ENCODE results near the gene TPX2.
"Not testable (repeated sequence)": the region's sequence is repeated elsewhere in the genome, so short reads cannot be mapped to it uniquely, and the experiment has no call there.

Gene TPX2

DNA sequence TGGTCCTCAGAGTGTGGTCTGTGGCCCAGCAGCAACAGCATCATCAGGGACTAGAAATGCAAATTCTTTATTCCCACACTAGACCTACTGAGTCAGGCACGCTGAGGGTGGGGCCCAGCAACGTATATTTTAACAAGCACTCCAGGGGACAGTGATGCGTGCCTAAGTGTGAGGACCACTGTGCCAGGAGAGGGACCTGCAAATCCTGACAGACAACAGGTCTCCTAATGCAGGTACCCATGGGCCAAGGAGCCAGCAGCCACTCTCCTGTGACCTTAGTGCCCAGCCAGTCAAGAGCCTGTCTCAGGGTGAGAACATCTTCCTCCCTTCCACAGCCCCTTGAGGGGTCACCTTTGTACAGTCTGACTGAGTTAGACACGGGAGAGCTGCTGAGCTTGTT lies 72.1 kb downstream of the TPX2 start:
- DNase-seq: no peak
- Histone ChIP-seq H3K4me1 (peaks cover 0 to 99% (median 81%) of the 10 kb centered on the region in 4 donors), H3K27ac (peak overlapping the region; percentile 83 to 87), H3K36me3 (no peaks in the 10 kb centered on the region), H3K4me3 (no peak overlapping the region), H3K9me3 (no peaks in the 10 kb centered on the region), H3K27me3 (no peaks in the 10 kb centered on the region)
- TF ChIP-seq CTCF (IDR thresholded peaks at IDR 0.05): no peak
- intact Hi-C loops (cut with DNase I; ENCODE audit: low total_unique reads): loop anchor here (10.0 kb wide), 1 partner anchor 66 kb away; no protein-coding TSS in a partner anchor

GRCh38 chr20:31811796-31812728 lies 73.0 kb downstream of the TPX2 start:
- peaks cover 0 to 97% (median 74%) of the 10 kb centered on the region in 4 donors for H3K4me1 ChIP-seq
- H3K36me3 ChIP-seq: no peaks in the 10 kb centered on the region
- H3K27me3 ChIP-seq: no peaks in the 10 kb centered on the region
- TF ChIP-seq CTCF (IDR thresholded peaks at IDR 0.05): no peak
- H3K4me3 ChIP-seq: no peak overlapping the region
- peak overlapping the region; percentile 83 to 87 for H3K27ac ChIP-seq
- peak in 1 of 2 donors; percentile 83 for DNase-seq
- H3K9me3 ChIP-seq: no peaks in the 10 kb centered on the region
- intact Hi-C loops (cut with DNase I; ENCODE audit: low total_unique reads): loop anchor here (10.0 kb wide), 1 partner anchor 67 kb away; no protein-coding TSS in a partner anchor

GRCh38 chr20:31813611-31814010 lies 74.5 kb downstream of the TPX2 start:
- Histone ChIP-seq H3K27me3 (no peaks in the 10 kb centered on the region), H3K4me1 (peaks cover 0 to 84% (median 63%) of the 10 kb centered on the region in 4 donors), H3K36me3 (no peaks in the 10 kb centered on the region), H3K27ac (peak overlapping the region; percentile 83 to 87), H3K9me3 (no peaks in the 10 kb centered on the region), H3K4me3 (no peak overlapping the region)
- TF ChIP-seq CTCF (IDR thresholded peaks at IDR 0.05): no peak
- DNase-seq: no peak
- intact Hi-C loops (cut with DNase I; ENCODE audit: low total_unique reads): loop anchor here (10.0 kb wide), 1 partner anchor 69 kb away; no protein-coding TSS in a partner anchor

DNA sequence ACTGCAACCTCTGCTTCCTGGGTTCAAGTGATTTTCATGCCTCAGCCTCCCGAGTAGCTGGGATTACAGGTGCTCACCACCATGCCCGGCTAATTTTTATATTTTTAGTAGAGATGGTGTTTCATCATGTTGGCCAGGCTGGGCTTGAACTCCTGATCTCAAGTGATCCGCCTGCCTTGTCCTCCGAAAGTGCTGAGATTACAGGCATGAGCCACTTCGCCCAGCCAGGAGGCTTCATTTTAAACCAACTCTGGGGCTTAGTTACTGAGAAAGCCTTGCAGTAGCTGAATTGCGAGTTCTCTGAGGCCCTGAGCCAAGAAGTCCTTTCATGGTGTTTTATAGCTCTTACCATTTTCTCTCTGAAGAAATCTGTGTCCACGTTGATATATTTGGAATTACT lies 75.1 kb downstream of the TPX2 start:
- H3K27ac ChIP-seq: peak overlapping the region; percentile 83 to 87
- H3K4me3 ChIP-seq, H3K36me3 ChIP-seq, H3K9me3 ChIP-seq, H3K27me3 ChIP-seq: not testable (repeated sequence)
- intact Hi-C loops (cut with DNase I; ENCODE audit: low total_unique reads): loop anchor here (10.0 kb wide), 1 partner anchor 69 kb away; no protein-coding TSS in a partner anchor
- peaks cover 0 to 84% (median 65%) of the 10 kb centered on the region in 4 donors for H3K4me1 ChIP-seq
- DNase-seq: peak in 1 of 2 donors; percentile 74

GRCh38 chr20:31815408-31816188 lies 76.5 kb downstream of the TPX2 start:
- Histone ChIP-seq H3K4me1 (peaks cover 0 to 80% (median 60%) of the 10 kb centered on the region in 4 donors), H3K36me3 (no peaks in the 10 kb centered on the region), H3K27ac (peak overlapping the region; percentile 83 to 87), H3K27me3 (no peaks in the 10 kb centered on the region), H3K4me3 (peak overlapping the region in 1 of 2 donors; percentile 11), H3K9me3 (no peaks in the 10 kb centered on the region)
- TF ChIP-seq CTCF (IDR thresholded peaks at IDR 0.05): peak in 1 of 2 experiments; percentile 8
- intact Hi-C loops (cut with DNase I; ENCODE audit: low total_unique reads): loop anchor here (10.0 kb wide), 1 partner anchor 71 kb away; no protein-coding TSS in a partner anchor
- DNase-seq: peak in 1 of 2 donors; percentile 87

Measured in tibial artery (tissue), 4 donors.